Astrocyte (in vitro differentiated cells and primary cell): Measurements from ENCODE around the gene ASNS.

Source experiments
- EZH2 ChIP-seq: IDR thresholded peaks from 2 replicates; pipeline ENCODE4 v1.6.1; 2012; ENCODE audit warnings: mild to moderate bottlenecking, low read length, inconsistent platforms; ENCODE audit not compliant: insufficient read depth
- TF ChIP-seq, protein P1 (sequence below): IDR thresholded peaks from 2 replicates; pipeline ENCODE4 v1.5.1; 2011; ENCODE audit warnings: low read depth, mild to moderate bottlenecking, inconsistent platforms, low read length, moderate library complexity; ENCODE audit not compliant: insufficient read depth

- TF ChIP-seq, protein P1, sequence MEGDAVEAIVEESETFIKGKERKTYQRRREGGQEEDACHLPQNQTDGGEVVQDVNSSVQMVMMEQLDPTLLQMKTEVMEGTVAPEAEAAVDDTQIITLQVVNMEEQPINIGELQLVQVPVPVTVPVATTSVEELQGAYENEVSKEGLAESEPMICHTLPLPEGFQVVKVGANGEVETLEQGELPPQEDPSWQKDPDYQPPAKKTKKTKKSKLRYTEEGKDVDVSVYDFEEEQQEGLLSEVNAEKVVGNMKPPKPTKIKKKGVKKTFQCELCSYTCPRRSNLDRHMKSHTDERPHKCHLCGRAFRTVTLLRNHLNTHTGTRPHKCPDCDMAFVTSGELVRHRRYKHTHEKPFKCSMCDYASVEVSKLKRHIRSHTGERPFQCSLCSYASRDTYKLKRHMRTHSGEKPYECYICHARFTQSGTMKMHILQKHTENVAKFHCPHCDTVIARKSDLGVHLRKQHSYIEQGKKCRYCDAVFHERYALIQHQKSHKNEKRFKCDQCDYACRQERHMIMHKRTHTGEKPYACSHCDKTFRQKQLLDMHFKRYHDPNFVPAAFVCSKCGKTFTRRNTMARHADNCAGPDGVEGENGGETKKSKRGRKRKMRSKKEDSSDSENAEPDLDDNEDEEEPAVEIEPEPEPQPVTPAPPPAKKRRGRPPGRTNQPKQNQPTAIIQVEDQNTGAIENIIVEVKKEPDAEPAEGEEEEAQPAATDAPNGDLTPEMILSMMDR: no peak
- no peak for TF ChIP-seq EZH2
These were observed 28.2 kb downstream of the ASNS start for GRCh38 chr7:97844036-97844435.
